Stimulated activated CD8-positive, alpha-beta memory T cell treated with anti-CD3 and anti-CD28 coated beads, Interleukin-12 subunit alpha, Interleukin-12 subunit beta, amount 100 ng/mL, for 1 hour (primary cell): ENCODE measurements around the gene RNF214.

Experiments
- DNase-seq: peaks from one replicate; pipeline ENCODE4 v3.0.0-alpha.2; 2020; ENCODE audit warnings: low read depth

RNF214 gene

GRCh38 chr11:117282956-117283355 is 50.5 kb downstream of the RNF214 start:
- no peak for DNase-seq

- DNase-seq, result no peak
Observed at GRCh38 chr11:117284053-117284452, 51.6 kb downstream of the RNF214 start.

- no peak for DNase-seq
Observed at GRCh38 chr11:117286588-117286987, 54.1 kb downstream of the RNF214 start.

- DNase-seq, result no peak
Observed at GRCh38 chr11:117287668-117288067, 55.2 kb downstream of the RNF214 start.

DNA sequence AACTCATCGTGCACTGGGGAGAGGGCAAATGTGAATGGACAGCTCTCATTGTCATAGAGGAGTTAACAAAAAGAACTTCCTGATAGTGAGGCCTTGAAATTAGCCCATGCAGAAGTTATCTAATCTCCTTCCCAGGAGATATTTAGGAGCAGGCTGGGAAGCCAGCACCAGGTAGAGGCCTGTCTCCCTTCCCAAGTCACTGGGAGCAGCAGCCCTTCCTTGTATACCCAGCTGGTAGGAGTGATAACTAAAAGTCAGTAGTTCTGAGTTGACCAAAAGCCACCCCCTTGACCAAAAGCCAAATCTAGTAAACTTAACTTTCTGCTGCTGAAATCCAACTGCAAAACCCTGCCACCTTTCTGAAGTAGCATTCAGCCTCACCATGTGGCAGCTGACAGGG is 57.3 kb downstream of the RNF214 start:
- DNase-seq, result no peak

DNA sequence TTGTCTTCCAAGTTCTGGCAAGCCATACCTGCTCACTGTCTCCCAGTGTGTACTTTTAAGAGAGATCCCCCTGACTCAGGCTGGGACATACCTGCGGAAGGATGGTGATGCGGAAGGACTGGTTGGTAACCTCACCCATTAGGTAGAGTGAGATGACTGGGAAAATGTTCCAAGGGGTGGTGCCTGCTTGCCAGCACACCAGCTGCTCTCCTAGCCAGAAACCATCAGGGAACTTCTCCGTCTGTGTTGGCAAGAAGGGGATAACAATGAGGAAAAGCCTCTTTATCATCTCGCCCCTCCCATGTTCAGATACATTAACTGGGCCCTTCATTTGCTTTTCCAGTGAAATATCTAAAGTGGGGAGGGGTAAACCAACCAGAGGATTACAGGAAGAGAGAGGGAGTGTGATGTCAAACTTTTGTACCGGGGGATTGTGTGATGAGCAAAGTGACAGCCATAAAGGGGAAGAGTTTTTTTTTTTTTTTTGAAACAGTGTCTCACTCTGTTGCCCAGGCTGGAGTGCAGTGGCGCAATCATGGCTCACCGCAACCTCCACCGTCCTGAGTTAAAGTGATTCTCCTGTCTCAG is 58.4 kb downstream of the RNF214 start, which contains the start of gene BACE1-AS:
TSS of gene BACE1-AS (plus strand) at position 538 of the 588 bp plus-strand sequence.
- DNase-seq, result no peak

DNA sequence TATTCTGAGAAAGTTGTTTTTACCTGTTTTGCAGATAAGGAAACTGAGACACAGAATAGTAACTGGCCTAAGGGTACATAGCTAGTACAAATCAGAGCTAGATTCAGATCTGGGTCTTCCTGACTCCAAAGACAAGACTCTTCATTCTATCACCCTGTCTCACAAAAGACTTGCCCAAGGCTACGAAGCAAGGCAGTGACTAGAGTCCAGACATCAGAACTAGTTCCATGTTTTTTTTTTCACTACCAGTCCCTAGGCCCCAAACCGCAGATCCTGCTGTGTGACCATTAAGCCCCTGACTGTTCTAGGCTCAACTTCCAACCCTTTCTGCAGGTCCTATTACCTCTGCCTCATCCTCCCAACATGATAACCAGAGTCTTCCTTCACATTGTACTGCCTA is 60.1 kb downstream of the RNF214 start:
- DNase-seq, result no peak

GRCh38 chr11:117295438-117296137 is 63.1 kb downstream of the RNF214 start:
- DNase-seq, result no peak

DNA sequence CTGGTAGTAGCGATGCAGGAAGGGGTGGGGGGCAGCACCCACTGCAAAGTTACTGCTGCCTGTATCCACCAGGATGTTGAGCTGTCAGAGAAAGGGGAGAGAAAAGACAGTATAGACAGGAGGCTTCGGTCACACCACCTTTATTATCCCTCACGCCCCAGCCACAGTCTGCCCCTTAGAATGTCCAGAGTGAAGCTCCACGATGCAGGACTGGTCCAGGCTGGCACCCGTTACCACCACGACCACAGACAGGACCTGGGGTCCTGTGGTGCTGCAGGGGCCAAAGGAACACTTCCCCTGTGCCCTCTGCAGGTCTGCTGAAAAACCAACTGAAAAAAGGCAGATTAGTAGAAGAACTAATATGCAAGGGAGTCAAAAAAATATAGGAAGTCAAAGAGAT is 64.4 kb downstream of the RNF214 start:
- DNase-seq, result no peak

GRCh38 chr11:117298195-117298594 is 65.7 kb downstream of the RNF214 start:
- no peak for DNase-seq

DNA sequence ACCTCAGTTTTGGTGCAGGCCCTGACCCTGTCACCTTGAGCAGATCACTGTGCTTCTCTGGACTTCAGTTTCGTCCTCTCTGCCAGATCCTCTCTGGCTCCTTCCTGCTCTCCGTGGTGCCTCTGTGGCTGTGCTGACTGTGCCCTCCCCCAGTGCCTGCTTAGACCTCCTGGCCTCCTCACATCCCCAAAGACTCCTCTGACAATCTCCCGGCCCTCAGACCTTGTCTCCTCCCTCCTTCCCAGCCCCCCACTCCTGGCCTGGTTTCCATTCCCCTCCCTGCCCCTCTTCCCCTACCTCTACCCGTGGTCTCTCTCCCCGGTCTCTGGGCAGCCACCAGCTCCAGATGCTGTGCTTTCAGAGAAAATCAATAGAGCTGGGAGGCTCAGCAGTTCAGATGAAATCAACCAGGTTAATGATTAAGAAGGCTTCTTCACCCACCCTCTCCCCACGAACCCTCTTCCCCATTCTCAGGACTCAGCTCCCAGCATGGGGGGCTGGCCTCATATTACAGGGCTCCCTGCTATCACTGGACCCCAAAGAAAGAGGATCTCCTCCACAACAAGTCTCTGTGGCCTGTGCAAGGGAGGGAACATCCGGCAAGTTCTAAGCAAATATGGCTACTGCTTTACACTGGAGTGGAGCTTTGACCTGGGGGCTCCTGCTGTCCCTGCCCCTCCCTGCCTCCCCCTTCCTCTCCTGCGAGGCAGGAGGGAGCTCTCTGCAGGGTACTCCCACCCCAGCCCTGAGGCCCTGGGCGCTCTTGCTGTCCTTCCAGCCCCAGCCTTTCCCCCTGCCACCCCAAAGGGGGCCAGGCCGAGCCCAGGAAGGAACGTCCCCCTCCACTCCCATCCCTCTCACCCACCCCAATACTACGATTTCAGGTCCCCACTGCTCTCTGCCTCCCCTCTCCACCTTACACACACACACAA is 67.1 kb downstream of the RNF214 start:
- no peak for DNase-seq

DNA sequence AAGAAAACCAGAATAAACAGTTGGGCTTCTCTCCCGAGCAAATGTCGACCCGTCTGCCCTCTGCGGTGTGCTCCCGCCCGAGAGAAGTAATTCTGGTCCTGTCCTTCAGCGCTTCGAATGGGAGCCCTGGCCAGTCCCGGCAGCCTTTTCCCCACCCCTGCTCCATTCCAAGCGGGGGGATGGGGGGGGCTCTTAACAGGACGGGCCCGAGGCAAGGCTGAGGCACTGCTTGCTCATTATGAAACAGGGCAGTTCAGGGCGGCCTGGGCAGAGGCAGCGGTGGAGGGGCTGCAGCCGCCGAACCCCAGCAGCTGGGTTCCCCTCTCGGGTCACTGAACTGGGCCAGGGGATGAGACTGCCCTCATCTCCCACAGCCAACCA is 67.8 kb downstream of the RNF214 start:
- no peak for DNase-seq

DNA sequence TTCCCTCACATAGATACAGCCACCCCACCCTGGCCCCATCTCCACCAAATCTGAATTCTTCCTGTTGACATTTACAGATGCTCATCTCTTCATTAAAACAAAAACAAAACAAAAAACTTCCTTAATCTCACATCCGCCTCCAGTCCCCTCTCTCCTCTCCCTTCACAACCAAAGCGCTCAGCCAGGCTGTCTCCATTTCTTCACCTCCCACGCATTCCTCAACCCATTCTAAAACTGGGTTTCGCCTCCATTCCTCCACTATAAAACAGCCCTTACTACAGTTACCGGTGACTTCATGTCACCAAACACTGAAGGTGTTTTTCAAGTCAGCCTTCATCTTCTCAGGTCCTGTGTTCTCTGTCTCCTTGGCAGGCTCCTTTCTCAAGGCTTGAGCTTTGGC is 68.3 kb downstream of the RNF214 start:
- no peak for DNase-seq

GRCh38 chr11:117302228-117302627 is 69.8 kb downstream of the RNF214 start:
- DNase-seq, result no peak

DNA sequence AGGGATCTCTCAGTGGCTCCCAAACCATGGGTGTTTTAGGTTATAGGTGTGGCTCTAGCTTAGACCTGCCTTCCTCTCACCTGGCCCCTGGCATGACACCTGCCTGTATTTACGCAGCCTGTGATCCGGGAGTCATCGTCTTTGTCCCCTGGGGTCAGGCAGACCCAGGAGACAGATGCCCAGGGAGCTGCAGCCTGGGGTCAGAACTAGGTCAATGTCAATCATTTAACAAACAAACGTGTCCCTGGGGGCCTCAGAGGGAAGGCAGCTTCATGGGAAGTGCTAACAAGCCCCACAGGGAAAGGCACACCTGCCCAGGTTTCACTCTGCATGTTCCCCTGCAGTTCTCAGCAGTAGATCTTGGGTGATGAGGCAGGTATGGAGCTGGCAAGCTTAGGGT is 70.6 kb downstream of the RNF214 start:
- DNase-seq, result no peak

DNA sequence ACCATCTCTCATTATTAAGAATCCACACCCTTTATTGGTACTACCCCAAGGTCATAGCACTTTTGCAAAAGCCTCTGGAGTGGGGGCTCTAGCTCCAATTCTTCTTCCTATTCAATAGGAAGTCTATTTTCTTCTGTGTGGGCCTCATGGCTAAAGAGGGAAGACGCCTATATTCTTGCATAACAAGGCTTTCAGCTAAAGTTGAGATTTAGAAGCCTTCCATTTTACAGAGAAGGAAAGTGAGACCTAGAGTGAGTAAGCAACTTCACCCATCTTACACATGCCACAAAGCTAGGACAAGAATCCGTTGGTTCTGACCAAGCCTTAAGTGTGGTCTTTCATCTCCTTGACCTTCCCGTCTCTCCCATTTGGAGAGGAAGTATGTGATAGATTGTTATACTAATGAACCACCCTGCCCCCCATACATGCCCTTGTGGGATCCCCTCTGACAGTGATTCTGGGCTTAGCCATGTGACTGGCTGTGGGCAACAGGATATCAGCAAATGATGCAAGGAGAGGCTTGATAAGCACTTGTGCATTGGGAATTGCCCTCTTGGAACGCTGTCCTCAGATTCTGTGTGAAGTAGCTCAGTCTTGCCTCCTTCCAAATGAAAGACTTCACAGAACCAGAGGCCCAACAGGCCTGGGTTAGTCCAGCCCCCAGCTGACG is 71.3 kb downstream of the RNF214 start:
- no peak for DNase-seq

DNA sequence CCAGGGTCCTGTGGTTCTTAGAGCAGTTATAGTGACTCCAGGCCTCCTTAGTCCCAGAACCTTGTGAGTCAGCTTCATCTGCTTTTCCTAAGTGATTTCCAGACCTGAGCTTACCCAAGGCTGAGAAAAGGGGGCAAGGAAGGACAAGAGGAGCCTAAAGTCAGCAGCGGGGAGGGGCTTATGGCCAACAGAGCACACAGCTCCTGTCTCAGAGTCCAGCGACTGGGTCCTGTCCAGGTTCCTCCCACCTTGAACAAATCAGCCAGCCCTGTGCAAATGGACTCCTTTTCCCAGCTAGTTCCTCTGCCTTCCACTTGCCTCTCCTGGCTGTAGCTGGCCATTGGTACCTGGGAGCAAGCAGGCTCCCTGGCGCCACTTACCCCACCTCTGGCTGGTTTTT is 72.7 kb downstream of the RNF214 start:
- no peak for DNase-seq

- no peak for DNase-seq
Observed at GRCh38 chr11:117309310-117309709, 76.8 kb downstream of the RNF214 start.

- DNase-seq, result no peak
Observed at GRCh38 chr11:117313091-117313490, 80.6 kb downstream of the RNF214 start.

GRCh38 chr11:117313828-117314768 is 81.6 kb downstream of the RNF214 start:
- no peak for DNase-seq

DNA sequence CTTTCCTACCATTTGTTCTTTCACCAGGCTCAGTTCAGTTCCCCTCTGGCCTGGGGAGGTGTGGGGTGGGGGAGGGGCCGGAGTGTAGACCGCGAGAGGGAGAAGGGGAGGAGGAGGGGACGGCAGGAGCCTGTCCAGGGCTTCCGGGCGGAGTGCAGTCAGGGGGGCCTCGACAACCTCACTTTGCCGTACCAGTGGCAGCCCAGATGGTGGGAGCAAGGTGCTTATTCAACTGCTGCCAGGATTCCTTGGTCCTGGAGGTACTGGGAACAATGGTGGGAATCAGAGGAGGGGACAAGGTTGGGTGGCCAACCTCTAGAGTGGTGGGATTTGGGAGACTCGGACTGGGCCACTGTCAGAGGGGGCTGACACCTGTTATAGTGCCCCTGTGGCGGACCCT is 82.4 kb downstream of the RNF214 start:
- no peak for DNase-seq
